ENCODE measurements around the gene SEC16A.
"Not testable (repeated sequence)": the region's sequence is repeated elsewhere in the genome, so short reads cannot be mapped to it uniquely, and the experiment has no call there.

The SEC16A gene

DNA sequence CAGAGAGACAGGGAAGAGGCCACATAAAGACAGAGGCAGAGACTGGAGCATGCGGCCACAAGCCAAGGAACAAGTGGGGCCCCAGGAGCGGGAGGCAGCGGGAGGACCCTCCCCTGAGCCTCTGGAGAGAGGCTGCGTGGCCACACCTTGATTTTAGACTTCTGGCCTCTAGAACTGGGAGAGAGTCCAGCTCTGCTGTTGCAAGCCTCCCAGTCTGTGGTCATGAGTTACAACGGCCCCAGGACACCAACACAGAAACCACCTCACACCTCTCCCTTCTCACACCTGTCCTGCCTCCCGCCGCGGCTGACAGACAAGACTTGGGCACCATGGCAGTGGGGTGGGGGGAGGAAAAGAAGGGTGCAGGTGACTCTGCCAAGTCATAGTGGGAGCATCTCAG is 45.4 kb downstream of the SEC16A start:
- DNase-seq = no peak

DNA sequence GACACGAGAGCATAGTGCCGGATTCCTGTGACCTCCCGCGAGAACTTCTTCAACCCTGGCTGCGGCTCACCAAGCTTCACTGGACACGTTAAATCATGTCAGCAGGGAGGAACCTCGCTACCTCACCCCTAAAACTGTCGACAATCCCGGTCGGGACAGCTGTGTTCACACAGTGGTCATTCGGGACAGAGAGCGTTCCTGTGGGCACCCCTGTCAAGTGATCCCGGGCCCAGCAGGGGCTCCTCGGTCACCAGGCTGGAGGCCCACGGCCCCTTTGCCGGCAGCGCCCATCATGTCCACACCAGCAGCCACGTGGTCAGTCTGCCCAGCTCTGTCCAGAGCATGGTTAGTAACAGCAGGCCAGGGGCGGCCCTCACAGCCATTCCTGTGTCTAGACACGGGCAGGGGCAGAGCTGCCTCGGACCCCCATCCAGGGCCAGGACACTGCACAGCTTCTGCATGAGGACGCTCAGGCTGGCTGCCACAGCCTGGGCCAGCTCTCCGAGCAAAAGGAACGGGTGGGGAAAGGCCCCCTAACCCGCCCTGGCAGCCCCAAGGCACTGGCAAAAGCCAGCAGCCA is 46.7 kb downstream of the SEC16A start:
- DNase-seq = no peak

DNA sequence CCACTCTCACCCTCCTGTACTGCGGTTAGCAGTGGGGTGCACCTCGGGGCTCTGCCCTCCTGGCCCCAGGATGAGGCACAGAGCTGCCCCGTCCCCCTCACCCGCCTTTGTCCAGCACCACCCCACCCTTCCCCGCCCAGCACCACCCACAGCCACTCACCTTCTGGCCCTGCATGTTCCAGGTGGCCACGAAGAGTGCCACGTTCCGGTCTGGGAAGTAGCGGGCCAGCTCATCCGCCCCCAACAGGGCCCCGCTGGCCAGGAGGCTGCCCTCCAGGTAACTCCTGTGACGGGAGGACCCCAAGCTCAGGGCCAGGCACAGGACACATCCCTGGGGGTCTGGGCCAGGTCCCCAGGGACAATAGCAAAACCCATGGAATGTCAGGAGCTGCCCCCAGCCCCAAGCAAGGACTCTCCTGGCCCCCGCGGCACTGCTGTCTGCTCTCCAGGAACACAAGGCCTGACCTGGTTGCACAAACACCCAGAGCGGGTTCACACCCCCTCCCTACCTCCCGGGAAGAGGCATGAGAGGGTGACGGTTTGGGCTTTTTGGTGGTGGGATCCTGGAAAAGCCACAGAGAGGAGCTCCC is 48.2 kb downstream of the SEC16A start:
- no peak for DNase-seq

DNA sequence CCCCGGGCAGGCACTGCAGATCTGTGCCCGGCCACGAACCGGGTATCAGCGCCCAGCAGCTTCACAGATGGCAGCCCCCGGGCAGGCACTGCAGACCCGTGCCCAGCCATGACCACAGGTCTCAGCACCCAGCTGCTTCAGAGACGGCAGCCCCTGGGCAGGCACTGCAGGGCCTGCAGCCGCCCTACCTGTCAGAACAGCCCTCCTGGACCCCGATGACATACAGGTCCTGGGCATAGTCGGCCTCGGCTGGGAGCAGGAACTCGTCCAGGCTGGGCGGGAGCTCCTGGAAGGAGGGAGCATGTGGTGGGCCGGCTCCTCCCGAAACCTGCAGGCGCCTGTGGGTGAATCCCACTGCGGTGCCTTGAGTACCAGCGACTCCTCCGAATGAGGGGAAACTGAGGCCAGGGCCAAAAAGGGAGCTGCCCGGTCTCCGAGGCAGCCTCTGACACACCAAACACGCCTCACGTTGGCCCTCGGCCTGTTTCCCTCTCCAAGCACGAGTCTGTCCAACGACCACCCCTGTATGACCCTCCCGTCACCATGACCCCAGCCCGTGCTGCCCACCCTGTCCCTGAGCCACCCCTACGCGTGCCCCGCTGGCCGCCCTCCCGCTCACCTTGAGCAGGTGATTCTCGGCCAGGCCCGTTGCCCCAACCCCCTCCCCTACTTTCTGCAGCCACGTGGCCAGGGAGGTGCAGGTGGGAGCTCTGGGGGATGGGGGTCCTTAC is 48.8 kb downstream of the SEC16A start:
- no peak for DNase-seq

DNA sequence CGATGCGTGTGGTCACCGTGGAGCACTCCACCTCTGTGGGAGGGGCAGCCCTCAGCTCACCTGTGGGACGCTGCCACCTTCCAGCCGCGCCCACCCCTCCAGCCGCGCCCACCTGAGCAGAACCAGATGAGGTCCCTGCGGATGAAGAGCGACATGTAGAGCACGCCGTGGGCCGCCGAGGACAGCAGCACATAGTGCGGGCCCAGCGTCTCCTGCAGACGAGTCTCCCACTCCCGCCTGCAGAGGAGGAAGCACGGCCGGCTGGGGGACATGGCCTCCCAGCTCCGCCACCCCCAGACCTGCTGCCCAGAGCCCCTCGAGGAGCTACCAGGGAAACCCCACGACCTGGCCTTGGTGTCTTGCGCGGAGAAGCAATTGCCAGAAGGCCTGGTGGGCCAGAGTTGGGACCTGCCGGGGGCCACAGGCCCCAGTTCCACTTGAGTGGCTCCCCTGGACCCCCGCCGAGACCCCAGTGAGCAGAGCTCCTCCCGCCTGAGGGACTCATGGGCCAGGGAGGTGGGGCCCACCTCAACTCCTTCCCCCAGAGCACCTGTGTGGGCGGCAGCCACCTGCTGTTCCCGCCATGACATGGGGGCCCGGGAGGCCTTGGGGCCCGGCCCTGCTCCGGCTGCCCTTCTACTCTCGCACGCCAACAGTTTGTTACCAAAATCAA is 49.7 kb downstream of the SEC16A start:
- DNase-seq = no peak

DNA sequence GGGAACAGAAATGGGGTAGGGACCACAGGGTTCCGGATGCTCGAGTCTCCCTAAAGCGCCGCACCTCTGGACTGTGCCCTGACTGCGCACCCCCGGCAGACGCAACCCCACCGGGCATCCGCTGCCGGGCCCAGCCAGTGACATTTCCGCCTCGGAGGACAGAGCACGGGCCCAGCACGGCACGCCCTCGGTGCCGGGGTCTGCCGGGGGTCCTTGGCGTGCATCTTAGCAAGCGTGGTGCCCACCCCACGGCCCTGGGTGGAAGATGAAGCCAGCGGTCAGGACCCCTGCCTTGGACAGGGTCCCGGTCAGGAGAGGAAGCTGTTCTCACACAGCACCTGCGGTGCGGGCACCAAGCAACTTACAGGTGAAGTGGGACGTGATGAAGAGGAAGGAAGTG is 50.2 kb downstream of the SEC16A start:
- no peak for DNase-seq

DNA sequence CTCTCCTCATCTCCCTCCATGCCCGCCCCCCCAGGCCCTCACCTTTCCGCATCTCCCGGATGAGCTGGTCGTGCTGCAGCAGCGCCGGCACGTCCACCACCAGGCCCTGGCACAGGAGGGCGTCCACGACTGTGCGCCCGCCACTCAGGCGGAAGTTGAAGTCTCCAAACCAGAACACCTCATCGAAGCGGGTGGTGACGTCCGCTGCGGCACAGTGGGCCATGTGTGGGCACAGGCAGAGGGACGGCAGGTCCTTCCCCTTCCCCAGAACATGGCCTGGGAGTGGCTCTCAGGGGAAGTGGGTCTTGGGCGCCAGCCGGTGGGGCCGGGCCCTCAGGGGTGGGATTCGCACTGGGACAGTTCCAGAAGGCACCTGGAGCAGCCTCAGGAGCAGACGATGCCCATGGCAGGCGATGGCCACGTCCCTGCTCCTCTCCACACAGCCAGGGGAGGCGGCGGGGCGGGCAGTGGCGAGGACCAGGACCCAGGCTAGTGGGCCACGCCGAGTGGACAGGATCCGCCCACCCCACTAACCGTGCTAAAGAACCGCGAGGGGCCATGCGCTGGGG is 51.0 kb downstream of the SEC16A start:
- DNase-seq = no peak

DNA sequence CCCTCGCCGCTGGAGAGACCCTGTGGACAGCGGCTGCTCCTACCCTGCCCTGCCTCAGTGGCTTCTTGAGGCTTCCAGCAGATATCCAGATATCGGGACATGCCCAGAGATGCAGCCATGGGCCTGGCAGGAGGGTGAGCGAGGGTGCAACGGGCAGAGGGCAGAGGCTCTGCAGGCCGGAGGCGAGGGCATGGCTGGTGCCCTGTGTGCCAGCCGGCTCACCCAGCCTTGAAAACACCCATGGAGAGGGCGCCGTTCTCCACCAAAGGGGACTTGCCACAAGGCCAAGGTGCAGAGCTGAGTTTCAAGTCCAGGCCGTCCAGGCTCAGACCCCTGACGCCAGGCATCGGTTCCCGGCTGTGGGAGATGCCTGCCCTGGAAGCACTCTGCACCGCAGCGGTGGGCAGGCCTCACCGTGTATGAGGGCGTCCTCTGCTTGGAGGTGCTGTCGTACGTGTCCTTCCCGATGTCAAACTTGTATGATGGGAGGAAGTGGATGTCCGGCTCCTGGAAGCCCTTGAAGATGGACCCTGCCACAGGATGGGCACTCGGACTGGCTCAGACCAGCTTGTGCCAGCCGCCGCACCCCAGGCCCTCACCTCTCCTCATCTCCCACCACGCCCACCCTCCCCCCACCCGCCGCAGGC is 52.1 kb downstream of the SEC16A start:
- DNase-seq = no peak

DNA sequence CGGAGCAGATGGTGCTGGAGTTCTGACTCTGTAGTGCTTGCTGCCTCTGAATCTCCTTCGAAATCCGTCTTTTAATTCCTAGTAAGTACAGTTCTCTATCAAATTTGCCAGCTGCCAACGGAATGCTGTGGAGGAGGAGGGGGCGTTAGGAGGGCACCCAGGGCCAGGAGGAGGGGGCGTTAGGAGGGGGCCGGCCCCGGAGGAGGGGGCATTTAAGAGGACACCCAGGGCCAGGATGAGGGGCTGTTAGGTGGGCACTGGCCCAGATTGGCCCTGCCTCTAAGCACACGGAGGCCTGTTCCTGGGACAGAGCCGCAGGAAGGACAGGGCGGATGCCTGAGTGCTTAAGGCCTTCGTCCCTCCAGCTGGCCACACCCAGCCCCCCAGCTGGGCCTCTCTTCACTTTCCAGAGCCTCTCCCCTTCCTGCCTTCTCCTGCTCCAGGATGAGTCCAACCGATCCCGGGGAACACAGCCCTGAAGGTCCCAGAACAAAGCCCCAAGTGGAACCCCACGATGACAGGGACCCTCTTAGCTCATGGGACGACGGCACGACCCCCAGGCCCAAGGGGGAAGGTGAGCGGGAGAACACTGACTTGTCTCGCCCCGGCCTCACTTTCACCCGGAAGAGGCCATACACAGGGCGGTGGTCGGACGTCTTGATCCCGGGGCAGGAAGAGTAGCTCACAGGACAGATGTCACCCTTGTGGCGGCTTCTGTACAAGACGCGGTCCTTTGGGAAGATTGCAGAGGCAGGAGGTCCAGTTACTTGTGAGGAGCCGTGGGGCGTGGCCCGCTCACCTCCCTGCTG is 53.0 kb downstream of the SEC16A start:
- no peak for DNase-seq

DNA sequence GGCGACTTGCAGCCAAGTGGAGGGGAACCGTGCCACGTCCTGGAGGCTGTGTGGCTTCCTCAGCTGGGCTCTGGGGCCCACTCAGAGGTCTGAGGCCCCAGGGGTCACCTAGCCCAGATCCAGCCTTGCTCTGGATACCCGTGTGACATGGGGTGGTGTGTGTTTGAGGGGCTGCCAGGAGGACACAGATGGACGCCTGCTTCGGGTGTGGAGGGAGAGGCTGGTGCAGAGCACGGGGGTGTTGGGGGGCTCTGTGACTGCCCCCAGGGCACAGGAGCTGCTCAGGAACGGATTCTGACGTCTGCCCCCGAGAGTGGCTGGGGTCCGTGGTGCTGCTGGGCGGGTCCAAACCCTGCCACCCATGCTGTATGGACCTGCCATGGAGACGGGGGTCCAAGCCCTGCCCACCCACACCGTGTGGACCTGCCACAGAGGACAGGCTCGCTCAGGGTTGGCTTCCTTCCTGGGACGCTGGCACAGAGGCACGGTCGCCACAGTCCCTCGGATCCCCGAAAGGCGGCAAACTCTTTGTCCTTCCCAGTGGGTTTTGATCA is 53.7 kb downstream of the SEC16A start:
- DNase-seq = no peak

DNA sequence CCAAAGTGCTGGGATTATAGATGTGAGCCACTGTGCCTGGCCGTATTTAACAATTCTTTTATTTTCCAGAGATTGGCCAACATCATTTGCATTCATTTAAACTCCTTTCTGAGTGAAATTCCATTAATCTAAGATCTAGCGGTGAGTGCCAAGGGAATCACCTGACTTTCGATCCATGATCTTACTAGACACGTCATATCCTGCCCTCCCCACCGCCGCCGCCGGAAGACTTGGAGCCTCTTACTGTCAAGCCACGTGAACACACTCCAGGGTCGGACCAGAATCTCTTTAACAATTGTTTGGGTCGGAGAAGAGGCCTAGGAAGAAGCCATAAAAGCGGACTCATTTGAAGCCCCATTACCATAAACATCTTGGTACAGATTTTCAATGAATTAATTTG is 56.1 kb downstream of the SEC16A start:
- no peak for DNase-seq

DNA sequence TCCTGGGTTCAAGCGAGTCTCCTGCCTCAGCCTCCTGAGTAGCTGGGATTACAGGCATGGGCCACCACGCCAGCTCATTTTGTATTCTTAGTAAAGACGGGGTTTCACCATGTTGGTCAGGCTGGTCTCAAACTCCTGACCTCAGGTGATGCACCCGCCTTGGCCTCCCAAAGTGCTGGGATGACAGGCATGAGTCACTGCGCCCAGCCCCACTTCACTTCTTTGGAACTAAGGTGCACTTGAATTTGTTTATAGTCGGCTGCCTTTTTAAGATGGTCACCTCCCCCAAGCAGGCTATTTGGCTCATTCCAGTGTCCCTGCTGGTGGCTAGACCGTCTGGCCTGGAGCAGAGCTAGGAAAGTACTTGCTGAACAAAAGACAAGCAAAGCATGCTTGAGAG is 57.5 kb downstream of the SEC16A start:
- DNase-seq = not testable (repeated sequence)

DNA sequence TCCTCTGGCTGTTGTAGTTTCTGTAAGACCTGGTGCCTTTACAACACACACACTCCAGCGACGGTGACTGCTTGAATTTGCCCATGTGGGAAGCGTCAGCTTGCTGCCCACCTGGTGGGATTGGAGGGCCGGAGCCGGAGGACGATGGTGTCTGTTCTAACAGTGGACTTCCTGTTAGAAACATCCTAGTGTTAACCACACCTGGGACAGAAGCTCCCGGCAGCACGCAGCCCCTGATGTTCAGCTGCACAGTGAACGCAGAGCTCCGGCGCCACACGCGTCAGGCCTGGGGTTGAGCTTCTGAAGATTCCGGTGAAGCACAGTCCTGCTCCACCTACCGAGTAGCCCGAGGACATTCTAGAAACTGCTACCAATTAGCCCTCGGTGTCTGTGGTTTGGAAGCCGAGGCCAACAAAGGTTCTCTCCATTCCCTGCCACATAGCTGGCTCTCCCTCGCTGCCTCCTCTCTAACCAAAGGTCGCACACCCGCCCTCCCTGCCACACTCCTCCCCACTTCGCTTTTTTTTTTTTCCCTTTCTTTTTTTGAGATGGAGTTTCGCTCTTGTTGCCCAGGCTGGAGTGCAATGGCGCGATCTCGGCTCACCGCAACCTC is 58.0 kb downstream of the SEC16A start:
- DNase-seq = no peak

DNA sequence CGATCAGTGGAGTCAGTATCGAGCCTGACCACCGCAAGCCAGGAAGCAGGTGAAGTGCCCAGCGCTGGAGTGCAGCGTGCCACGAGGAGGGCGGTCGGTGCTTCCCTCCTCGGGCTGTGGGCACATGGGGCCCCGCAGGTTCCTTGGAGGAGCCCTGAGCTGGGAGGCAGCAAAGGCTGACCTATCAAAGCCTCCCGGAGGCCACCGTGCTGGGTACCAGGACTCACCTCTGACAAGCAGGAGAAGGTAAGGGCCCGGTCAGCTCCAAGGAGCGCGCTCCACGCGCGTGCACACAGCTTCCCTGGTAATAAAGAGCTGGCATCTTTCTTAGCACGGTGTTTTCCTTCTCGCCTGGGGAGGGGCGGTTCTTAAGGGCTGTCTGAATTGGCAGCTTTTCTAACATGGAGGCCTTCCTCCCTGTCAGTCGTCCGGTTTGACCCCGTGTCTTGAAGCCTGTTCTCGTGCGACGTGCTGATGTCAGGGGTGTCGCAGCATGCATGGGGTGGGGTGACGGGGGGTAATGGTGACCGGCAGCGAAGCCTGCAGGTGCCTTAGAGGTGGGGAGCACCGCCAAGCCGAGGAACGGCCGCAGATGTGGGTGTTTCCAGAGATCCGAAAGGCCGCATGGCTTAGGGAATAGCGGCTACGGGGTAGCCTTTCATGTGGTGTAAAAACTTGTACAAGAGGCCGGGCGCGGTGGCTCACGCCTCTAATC is 59.3 kb downstream of the SEC16A start:
- DNase-seq = no peak

DNA sequence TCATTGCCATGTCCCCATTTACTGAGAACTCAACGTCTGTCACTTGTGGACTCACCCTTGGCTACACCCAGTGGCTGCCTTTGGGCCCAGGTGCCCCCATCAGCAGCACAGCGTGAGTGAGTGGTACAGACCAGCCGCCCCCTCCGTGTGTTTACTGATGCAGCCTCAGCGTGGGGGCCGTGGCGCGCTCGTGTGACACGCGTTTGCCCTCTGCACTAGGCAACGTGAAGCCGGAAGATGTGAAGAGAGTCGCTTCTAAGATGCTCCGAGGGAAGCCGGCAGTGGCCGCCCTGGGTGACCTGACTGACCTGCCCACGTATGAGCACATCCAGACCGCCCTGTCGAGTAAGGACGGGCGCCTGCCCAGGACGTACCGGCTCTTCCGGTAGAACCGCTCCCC is 60.0 kb downstream of the SEC16A start:
- no peak for DNase-seq

DNA sequence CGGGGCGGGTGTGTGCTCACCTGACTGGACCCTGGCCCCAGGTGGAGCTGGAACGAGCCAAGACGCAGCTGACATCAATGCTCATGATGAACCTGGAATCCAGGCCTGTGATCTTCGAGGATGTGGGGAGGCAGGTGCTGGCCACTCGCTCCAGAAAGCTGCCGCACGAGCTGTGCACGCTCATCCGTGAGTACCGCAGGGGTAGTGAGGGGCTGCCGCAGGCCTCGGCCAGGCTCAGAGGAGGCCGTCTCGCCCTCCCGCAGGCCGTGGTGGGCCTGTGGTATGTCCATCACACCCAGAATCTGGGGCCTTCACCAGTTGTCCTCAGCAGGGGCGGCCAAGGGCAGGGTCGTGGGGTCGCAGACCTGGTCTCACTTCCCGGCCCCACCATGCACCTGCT is 61.0 kb downstream of the SEC16A start:
- DNase-seq = no peak

DNA sequence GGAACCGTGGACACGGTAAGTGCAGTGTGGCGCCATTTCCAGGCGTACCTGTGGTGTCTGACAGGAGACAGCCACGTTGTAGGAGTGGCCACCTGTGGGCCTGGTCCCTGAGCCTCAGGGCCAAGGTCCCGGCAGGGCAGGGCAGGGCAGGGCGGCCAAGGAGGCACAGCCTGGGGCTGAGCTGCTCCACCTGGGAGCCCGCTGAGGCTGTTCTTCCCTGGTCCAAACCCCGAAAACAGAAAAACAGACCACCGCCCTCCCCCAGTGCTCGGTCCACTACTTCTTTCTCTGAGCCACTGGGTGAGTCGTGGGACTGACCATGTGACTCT is 63.8 kb downstream of the SEC16A start:
- no peak for DNase-seq

DNA sequence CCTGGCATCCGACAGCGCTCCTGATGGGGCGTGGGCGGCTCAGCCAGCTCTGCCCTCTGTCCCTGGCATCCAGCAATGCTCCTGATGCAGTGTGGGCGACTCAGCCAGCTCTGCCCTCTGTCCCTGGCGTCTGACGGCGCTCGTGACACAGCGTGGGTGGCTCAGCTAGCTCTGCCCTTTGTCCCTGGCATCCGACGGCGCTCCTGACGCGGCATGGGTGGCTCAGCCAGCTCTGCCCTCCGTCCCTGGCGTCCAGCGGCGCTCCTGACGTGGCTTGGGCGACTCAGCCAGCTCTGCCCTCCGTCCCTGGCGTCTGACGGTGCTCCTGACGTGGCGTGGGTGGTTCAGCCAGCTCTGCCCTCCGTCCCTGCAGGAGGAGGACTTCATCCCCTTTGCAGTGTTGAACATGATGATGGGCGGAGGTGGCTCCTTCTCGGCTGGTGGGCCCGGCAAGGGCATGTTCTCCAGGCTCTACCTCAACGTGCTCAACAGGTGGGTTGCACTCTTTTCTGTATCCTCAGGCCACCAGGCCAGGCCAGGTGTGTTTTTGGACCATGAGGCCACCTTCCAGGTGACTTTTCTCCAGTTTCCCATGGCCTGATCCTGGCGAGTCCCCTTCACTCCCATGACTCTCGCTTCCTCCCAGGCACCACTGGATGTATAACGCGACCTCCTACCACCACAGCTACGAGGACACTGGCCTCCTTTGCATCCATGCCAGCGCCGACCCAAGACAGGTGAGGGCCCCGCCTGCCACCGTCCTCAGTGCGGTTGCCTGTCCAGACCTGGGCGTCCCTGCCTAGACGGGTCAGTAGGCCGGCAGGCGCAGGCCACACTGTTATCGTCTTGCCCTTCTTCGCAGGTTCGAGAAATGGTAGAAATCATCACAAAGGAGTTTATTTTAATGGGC is 64.4 kb downstream of the SEC16A start:
- no peak for DNase-seq

DNA sequence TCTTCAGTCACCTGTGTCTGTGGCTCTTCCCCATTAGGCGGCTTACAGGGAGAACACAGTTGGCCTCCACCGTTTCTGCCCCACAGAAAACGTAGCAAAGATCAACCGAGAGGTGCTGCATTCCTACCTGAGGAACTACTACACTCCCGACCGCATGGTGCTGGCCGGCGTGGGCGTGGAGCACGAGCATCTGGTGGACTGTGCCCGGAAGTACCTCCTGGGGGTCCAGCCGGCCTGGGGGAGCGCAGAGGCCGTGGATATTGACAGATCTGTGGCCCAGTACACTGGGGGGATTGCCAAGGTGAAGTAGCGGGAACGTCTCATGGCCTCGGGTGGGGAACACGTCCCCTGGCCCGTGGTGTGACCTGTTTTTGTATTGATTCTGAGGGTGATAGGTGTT is 65.9 kb downstream of the SEC16A start:
- no peak for DNase-seq

DNA sequence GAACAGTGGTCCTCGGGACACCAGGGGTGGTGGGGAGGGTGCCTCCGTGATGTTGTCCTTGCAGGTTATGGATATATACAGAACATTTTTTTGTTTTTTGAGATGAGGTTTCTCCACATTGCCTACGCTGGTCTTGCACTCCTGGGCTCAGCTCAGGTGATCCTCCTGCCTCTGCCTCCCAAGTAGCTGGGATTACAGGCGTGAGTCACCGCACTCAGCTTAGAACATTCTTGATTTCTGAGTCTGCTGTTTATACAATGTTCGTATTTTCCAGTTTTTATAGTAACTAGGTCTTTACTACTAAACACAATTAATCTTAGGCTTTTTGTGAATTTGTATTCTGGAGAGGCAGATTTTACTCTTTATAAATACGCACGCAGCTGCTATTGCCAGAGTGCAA is 66.4 kb downstream of the SEC16A start:
- DNase-seq = no peak

Measured in GF-D8 (cell line).